Left renal cortex interstitium (tissue), 4 donors: ENCODE data around the gene EEIG2. TPM values are rescaled to one million over a fixed set of nuclear protein-coding genes. Genes with fewer than 3 reads are reported as not detected.
"Not testable (repeated sequence)": the region's sequence is repeated elsewhere in the genome, so short reads cannot be mapped to it uniquely, and the experiment has no call there.

Experiments
- DNase-seq, 4 donors: peaks; one replicate each; pipeline ENCODE4 v3.0.0-alpha.2; 2013; ENCODE audit warnings: low read depth in 4 of 4, low spot score in 2 of 4, missing footprints in 1 of 4
- polyA plus RNA-seq, 4 donors: library from polyadenylated mRNA; unstranded; fragments of 120-200 nt; gene quantifications; one replicate each; pipeline ENCODE4 v1.2.1, GENCODE V29; 2013; ENCODE audit not compliant: insufficient read length in 4 of 4

The EEIG2 gene
- polyA plus RNA-seq = 10 to 100 TPM; 15.6 to 21.2 (median 19.2) TPM

- DNase-seq = peak; percentile 50 to 79 (median 69)
Observed at GRCh38 chr1:108559215-108560186, at the start of gene EEIG2. Gene EEIG2, plus strand, starts transcription at chr1:108560100. Its CDS starts 329 bp downstream, at chr1:108560429.

GRCh38 chr1:108511764-108512163 lies 48.1 kb upstream of the EEIG2 start:
- no peak for DNase-seq

- no peak for DNase-seq
Observed at GRCh38 chr1:108512239-108513043, 47.5 kb upstream of the EEIG2 start.

GRCh38 chr1:108513044-108513415 lies 46.9 kb upstream of the EEIG2 start:
- no peak for DNase-seq

GRCh38 chr1:108513914-108514313 lies 46.0 kb upstream of the EEIG2 start:
- not testable (repeated sequence) for DNase-seq

GRCh38 chr1:108517301-108517897 lies 42.5 kb upstream of the EEIG2 start:
- not testable (repeated sequence) for DNase-seq

GRCh38 chr1:108521990-108522393 lies 37.9 kb upstream of the EEIG2 start:
- no peak for DNase-seq

GRCh38 chr1:108523829-108524228 lies 36.1 kb upstream of the EEIG2 start:
- DNase-seq = no peak

GRCh38 chr1:108524676-108525075 lies 35.2 kb upstream of the EEIG2 start:
- DNase-seq = no peak

GRCh38 chr1:108527135-108527534 lies 32.8 kb upstream of the EEIG2 start:
- DNase-seq = no peak

GRCh38 chr1:108527837-108528236 lies 32.1 kb upstream of the EEIG2 start:
- DNase-seq = no peak

- no peak for DNase-seq
Observed at GRCh38 chr1:108531444-108531843, 28.5 kb upstream of the EEIG2 start.

GRCh38 chr1:108532730-108533129 lies 27.2 kb upstream of the EEIG2 start:
- DNase-seq = no peak

GRCh38 chr1:108533351-108534083 lies 26.4 kb upstream of the EEIG2 start:
- no peak for DNase-seq

- DNase-seq = no peak
Observed at GRCh38 chr1:108534759-108535158, 25.1 kb upstream of the EEIG2 start.

GRCh38 chr1:108535315-108535897 lies 24.5 kb upstream of the EEIG2 start:
- DNase-seq = not testable (repeated sequence)

- DNase-seq = not testable (repeated sequence)
Observed at GRCh38 chr1:108536021-108536420, 23.9 kb upstream of the EEIG2 start.

- not testable (repeated sequence) for DNase-seq
Observed at GRCh38 chr1:108536791-108537190, 23.1 kb upstream of the EEIG2 start.

GRCh38 chr1:108537976-108538375 lies 21.9 kb upstream of the EEIG2 start:
- DNase-seq = no peak

- no peak for DNase-seq
Observed at GRCh38 chr1:108540977-108541376, 18.9 kb upstream of the EEIG2 start.
